ENCODE data around the gene TAMM41.

The TAMM41 gene

DNA sequence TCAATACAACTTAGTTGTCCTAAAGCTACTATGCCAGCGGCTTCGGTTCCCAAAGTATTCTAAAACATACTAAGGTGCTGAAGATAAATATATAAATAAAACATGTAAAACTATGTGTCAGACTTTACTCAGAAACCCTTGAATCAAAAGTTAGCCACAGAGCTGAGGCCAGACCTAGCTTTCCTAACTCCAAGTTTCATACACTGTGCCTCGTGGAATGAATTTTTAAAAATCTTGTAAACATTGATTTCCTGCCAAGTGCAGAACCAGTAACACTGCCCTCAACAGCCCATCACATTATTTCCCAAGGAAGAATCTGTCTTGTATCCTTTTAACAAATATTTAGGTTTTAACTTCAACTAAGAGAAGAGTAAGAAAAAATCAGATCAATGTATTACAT lies 36.4 kb downstream of the TAMM41 start:
- TF ChIP-seq, protein P1, sequence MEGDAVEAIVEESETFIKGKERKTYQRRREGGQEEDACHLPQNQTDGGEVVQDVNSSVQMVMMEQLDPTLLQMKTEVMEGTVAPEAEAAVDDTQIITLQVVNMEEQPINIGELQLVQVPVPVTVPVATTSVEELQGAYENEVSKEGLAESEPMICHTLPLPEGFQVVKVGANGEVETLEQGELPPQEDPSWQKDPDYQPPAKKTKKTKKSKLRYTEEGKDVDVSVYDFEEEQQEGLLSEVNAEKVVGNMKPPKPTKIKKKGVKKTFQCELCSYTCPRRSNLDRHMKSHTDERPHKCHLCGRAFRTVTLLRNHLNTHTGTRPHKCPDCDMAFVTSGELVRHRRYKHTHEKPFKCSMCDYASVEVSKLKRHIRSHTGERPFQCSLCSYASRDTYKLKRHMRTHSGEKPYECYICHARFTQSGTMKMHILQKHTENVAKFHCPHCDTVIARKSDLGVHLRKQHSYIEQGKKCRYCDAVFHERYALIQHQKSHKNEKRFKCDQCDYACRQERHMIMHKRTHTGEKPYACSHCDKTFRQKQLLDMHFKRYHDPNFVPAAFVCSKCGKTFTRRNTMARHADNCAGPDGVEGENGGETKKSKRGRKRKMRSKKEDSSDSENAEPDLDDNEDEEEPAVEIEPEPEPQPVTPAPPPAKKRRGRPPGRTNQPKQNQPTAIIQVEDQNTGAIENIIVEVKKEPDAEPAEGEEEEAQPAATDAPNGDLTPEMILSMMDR (conservative IDR thresholded peaks at IDR 0.05; ENCODE audit: low read length), result no peak
- no peak for TF ChIP-seq EZH2phosphoT487 (IDR thresholded peaks at IDR 0.05; ENCODE audit: borderline replicate concordance)
- Histone ChIP-seq H3K36me3 (ENCODE audit: insufficient read depth, low read length) (peaks cover 33% of the 10 kb centered on the region; the same call in 1 of the 2 replicates), H3K27me3 (ENCODE audit: insufficient read depth, low read length, poor library complexity, severe bottlenecking) (no peaks in the 10 kb centered on the region), H3K9ac (ENCODE audit: low read depth, low read length, poor library complexity, severe bottlenecking) (no peak overlapping the region), H4K20me1 (ENCODE audit: insufficient read depth, low read length, poor library complexity, severe bottlenecking) (no peaks in the 10 kb centered on the region), H3K4me3 (ENCODE audit: low read length, poor library complexity, severe bottlenecking) (no peak overlapping the region), H3K4me1 (ENCODE audit: insufficient read depth, low read length, poor library complexity, severe bottlenecking) (no peaks in the 10 kb centered on the region), H3K79me2 (ENCODE audit: insufficient read depth, low read length) (no peaks in the 10 kb centered on the region), H3F3A (ENCODE audit: low read depth) (no peaks in the 10 kb centered on the region), H3K9me3 (ENCODE audit: insufficient read depth, low read depth, low read length) (no peaks in the 10 kb centered on the region), H3K9me2 (replicated peaks; ENCODE audit: low read depth, low read length) (no peaks in the 10 kb centered on the region), H3K4me2 (ENCODE audit: low read depth, low read length, poor library complexity, severe bottlenecking) (no peak overlapping the region), H2AFZ (ENCODE audit: low read length) (no peak overlapping the region)

DNA sequence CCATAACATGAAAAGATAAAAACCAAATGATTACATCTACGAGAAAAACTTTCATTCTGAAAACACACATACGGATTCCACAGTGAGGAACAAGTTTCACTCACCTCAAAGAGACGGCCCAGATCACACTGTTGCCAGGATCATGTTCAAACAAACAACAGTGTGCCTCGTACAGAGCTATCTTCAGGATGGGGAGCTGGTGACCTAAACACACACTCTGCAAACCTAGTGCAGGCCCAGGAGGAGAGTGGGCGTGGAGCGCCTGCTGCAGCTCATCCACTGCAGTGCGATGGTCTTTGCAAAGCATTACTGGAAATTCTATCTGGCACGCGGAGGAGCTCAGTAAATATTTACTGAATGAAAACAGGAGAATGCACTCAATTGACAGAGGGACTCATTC lies 38.5 kb downstream of the TAMM41 start:
- H3K9me3 ChIP-seq (ENCODE audit: insufficient read depth, low read depth, low read length), result no peaks in the 10 kb centered on the region
- H3K9me2 ChIP-seq (replicated peaks; ENCODE audit: low read depth, low read length), result no peaks in the 10 kb centered on the region
- H3K4me1 ChIP-seq (ENCODE audit: insufficient read depth, low read length, poor library complexity, severe bottlenecking), result no peaks in the 10 kb centered on the region
- H3K4me3 ChIP-seq (ENCODE audit: low read length, poor library complexity, severe bottlenecking), result no peak overlapping the region
- H3F3A ChIP-seq (ENCODE audit: low read depth), result no peaks in the 10 kb centered on the region
- no peaks in the 10 kb centered on the region for H3K27me3 ChIP-seq (ENCODE audit: insufficient read depth, low read length, poor library complexity, severe bottlenecking)
- TF ChIP-seq, protein P1 (conservative IDR thresholded peaks at IDR 0.05; ENCODE audit: low read length), result no peak
- no peak for TF ChIP-seq EZH2phosphoT487 (IDR thresholded peaks at IDR 0.05; ENCODE audit: borderline replicate concordance)
- no peak overlapping the region for H3K9ac ChIP-seq (ENCODE audit: low read depth, low read length, poor library complexity, severe bottlenecking)
- peaks cover 34% of the 10 kb centered on the region; the same call in 1 of the 2 replicates for H3K36me3 ChIP-seq (ENCODE audit: insufficient read depth, low read length)
- H2AFZ ChIP-seq (ENCODE audit: low read length), result no peak overlapping the region
- no peaks in the 10 kb centered on the region for H3K79me2 ChIP-seq (ENCODE audit: insufficient read depth, low read length)
- H3K4me2 ChIP-seq (ENCODE audit: low read depth, low read length, poor library complexity, severe bottlenecking), result no peak overlapping the region
- no peaks in the 10 kb centered on the region for H4K20me1 ChIP-seq (ENCODE audit: insufficient read depth, low read length, poor library complexity, severe bottlenecking)

DNA sequence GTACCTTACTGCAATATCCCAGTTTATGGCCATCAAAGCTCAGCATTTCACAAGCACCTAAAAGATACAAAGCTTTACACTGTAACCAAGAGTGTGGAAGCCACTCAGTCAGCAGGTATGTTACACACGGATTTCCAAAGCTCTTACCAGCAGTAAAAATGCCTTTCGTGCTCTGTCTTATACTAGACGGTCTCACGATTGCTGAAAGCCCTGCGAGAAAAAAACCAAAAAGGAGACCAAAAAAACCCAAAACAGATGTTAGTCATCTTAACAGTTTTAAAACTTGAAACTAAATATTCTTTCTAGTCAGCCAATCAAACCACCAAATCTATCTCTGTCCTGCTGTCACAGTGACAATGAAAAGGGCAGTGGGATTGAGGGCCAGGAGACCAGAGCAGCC lies 39.0 kb downstream of the TAMM41 start:
- Histone ChIP-seq H3F3A (ENCODE audit: low read depth) (no peaks in the 10 kb centered on the region), H4K20me1 (ENCODE audit: insufficient read depth, low read length, poor library complexity, severe bottlenecking) (no peaks in the 10 kb centered on the region), H3K27me3 (ENCODE audit: insufficient read depth, low read length, poor library complexity, severe bottlenecking) (no peaks in the 10 kb centered on the region), H3K79me2 (ENCODE audit: insufficient read depth, low read length) (no peaks in the 10 kb centered on the region), H3K4me3 (ENCODE audit: low read length, poor library complexity, severe bottlenecking) (no peak overlapping the region), H3K9me2 (replicated peaks; ENCODE audit: low read depth, low read length) (no peaks in the 10 kb centered on the region), H3K4me1 (ENCODE audit: insufficient read depth, low read length, poor library complexity, severe bottlenecking) (no peaks in the 10 kb centered on the region), H3K9ac (ENCODE audit: low read depth, low read length, poor library complexity, severe bottlenecking) (no peak overlapping the region), H3K4me2 (ENCODE audit: low read depth, low read length, poor library complexity, severe bottlenecking) (no peak overlapping the region), H3K36me3 (ENCODE audit: insufficient read depth, low read length) (peaks cover 34% of the 10 kb centered on the region; the same call in 1 of the 2 replicates), H3K9me3 (ENCODE audit: insufficient read depth, low read depth, low read length) (no peaks in the 10 kb centered on the region), H2AFZ (ENCODE audit: low read length) (no peak overlapping the region)
- TF ChIP-seq EZH2phosphoT487 (IDR thresholded peaks at IDR 0.05; ENCODE audit: borderline replicate concordance), result no peak
- TF ChIP-seq, protein P1 (conservative IDR thresholded peaks at IDR 0.05; ENCODE audit: low read length), result no peak

Measured in Loucy (cell line).